ENCODE measurements around the gene PREX1. TPM values are rescaled to one million over a fixed set of nuclear protein-coding genes. Genes with fewer than 3 reads are reported as not detected.

The PREX1 gene
- total RNA-seq, 1 experiment from 2014 or later = 9.5 TPM

GRCh38 chr20:48696671-48697070 lies 131.1 kb downstream of the PREX1 start:
- no peak overlapping the region for H3K4me3 ChIP-seq (ENCODE audit: low read depth, low read length)
- Mint-ChIP-seq H3K9me3 (ENCODE audit: unreplicated experiment) (no peaks in the 10 kb centered on the region), H3K4me1 (ENCODE audit: low read depth, unreplicated experiment) (peaks cover 15% of the 10 kb centered on the region), H3K27ac (ENCODE audit: unreplicated experiment) (no peak overlapping the region), H3K4me3 (ENCODE audit: unreplicated experiment) (no peak overlapping the region), H3K27me3 (ENCODE audit: insufficient read depth, unreplicated experiment) (no peaks in the 10 kb centered on the region), H3K36me3 (ENCODE audit: insufficient read depth, unreplicated experiment) (no peaks in the 10 kb centered on the region)
- DNase-seq = no peak
- H3K27me3 ChIP-seq (replicated peaks; ENCODE audit: control insufficient read depth, insufficient read depth, low read length) = no peaks in the 10 kb centered on the region
- no peaks in the 10 kb centered on the region for H3K9me3 ChIP-seq
- no peaks in the 10 kb centered on the region for H3K36me3 ChIP-seq (ENCODE audit: control insufficient read depth, insufficient read depth, low read length)
- no peak for TF ChIP-seq CTCF (IDR thresholded peaks at IDR 0.05; ENCODE audit: insufficient read depth in 1 of 2, low read depth in 1 of 2, low read length in 1 of 2, severe bottlenecking in 1 of 2, unreplicated experiment in 1 of 2)
- intact Hi-C loops (cut with micrococcal nuclease; ENCODE audit: unreplicated experiment) = no loop called here
- BruUV-seq (replicated peaks) = no TSS peak
- ChIA-PET POLR2A (no interaction called here), CTCF (interaction anchor here (0.6 to 1.8 kb wide), 2 partner anchors 39 to 971 kb away, joined by 3 to 11 read pairs; no protein-coding TSS in a partner anchor)
- peaks cover 22% of the 10 kb centered on the region for H3K4me1 ChIP-seq

- ChIA-PET POLR2A (no interaction called here), CTCF (interaction anchor here (1.4 to 1.9 kb wide), 2 partner anchors 15 to 38 kb away, joined by 3 to 13 read pairs; no protein-coding TSS in a partner anchor)
- H3K9me3 Mint-ChIP-seq (ENCODE audit: unreplicated experiment) = no peaks in the 10 kb centered on the region
- intact Hi-C loops (cut with micrococcal nuclease; ENCODE audit: unreplicated experiment) = no loop called here
- H3K4me1 ChIP-seq = peaks cover 22% of the 10 kb centered on the region
- no peaks in the 10 kb centered on the region for H3K36me3 Mint-ChIP-seq (ENCODE audit: insufficient read depth, unreplicated experiment)
- no peak for DNase-seq
- BruUV-seq (replicated peaks) = no TSS peak
- no peaks in the 10 kb centered on the region for H3K9me3 ChIP-seq
- no peaks in the 10 kb centered on the region for H3K27me3 ChIP-seq (replicated peaks; ENCODE audit: control insufficient read depth, insufficient read depth, low read length)
- no peaks in the 10 kb centered on the region for H3K27me3 Mint-ChIP-seq (ENCODE audit: insufficient read depth, unreplicated experiment)
- H3K36me3 ChIP-seq (ENCODE audit: control insufficient read depth, insufficient read depth, low read length) = no peaks in the 10 kb centered on the region
- H3K4me3 Mint-ChIP-seq (ENCODE audit: unreplicated experiment) = no peak overlapping the region
- H3K4me3 ChIP-seq (ENCODE audit: low read depth, low read length) = no peak overlapping the region
- H3K27ac Mint-ChIP-seq (ENCODE audit: unreplicated experiment) = no peak overlapping the region
- H3K4me1 Mint-ChIP-seq (ENCODE audit: low read depth, unreplicated experiment) = peaks cover 15% of the 10 kb centered on the region
- no peak for TF ChIP-seq CTCF (IDR thresholded peaks at IDR 0.05; ENCODE audit: insufficient read depth in 1 of 2, low read depth in 1 of 2, low read length in 1 of 2, severe bottlenecking in 1 of 2, unreplicated experiment in 1 of 2)
These were observed 132.1 kb downstream of the PREX1 start for GRCh38 chr20:48695738-48696137.

GRCh38 chr20:48695255-48695654 lies 132.5 kb downstream of the PREX1 start:
- Mint-ChIP-seq H3K27ac (ENCODE audit: unreplicated experiment) (no peak overlapping the region), H3K27me3 (ENCODE audit: insufficient read depth, unreplicated experiment) (no peaks in the 10 kb centered on the region), H3K36me3 (ENCODE audit: insufficient read depth, unreplicated experiment) (no peaks in the 10 kb centered on the region), H3K4me1 (ENCODE audit: low read depth, unreplicated experiment) (peaks cover 15% of the 10 kb centered on the region), H3K9me3 (ENCODE audit: unreplicated experiment) (no peaks in the 10 kb centered on the region), H3K4me3 (ENCODE audit: unreplicated experiment) (no peak overlapping the region)
- H3K4me1 ChIP-seq = peaks cover 22% of the 10 kb centered on the region
- CTCF ChIA-PET = interaction anchor here (1.4 to 1.9 kb wide), 2 partner anchors 14 to 38 kb away, joined by 3 to 13 read pairs; no protein-coding TSS in a partner anchor
- no peaks in the 10 kb centered on the region for H3K9me3 ChIP-seq
- intact Hi-C loops (cut with micrococcal nuclease; ENCODE audit: unreplicated experiment) = no loop called here
- no peaks in the 10 kb centered on the region for H3K27me3 ChIP-seq (replicated peaks; ENCODE audit: control insufficient read depth, insufficient read depth, low read length)
- DNase-seq = no peak
- POLR2A ChIA-PET = interaction anchor here (0.5 kb wide), 1 partner anchor 9 kb away, joined by 4 read pairs; no protein-coding TSS in a partner anchor
- TF ChIP-seq CTCF (IDR thresholded peaks at IDR 0.05; ENCODE audit: insufficient read depth in 1 of 2, low read depth in 1 of 2, low read length in 1 of 2, severe bottlenecking in 1 of 2, unreplicated experiment in 1 of 2) = no peak
- no peaks in the 10 kb centered on the region for H3K36me3 ChIP-seq (ENCODE audit: control insufficient read depth, insufficient read depth, low read length)
- no TSS peak for BruUV-seq (replicated peaks)
- no peak overlapping the region for H3K4me3 ChIP-seq (ENCODE audit: low read depth, low read length)

All from Caco-2 (cell line).